GM18517 (cell line): Measurements from ENCODE around the gene ZNF234.
"Not testable (repeated sequence)": the region's sequence is repeated elsewhere in the genome, so short reads cannot be mapped to it uniquely, and the experiment has no call there.

Source experiments
- ATAC-seq: cut with Tn5 transposase; IDR thresholded peaks from one replicate; pipeline ENCODE4 v1.9.1; 2021; ENCODE audit warnings: mild to moderate bottlenecking, moderate library complexity; ENCODE audit not compliant: unreplicated experiment

ZNF234 gene

GRCh38 chr19:44180968-44181367, 39.6 kb downstream of the ZNF234 start:
- ATAC-seq: no peak

GRCh38 chr19:44182145-44182544, 40.8 kb downstream of the ZNF234 start:
- no peak for ATAC-seq

GRCh38 chr19:44190020-44190419, 48.7 kb downstream of the ZNF234 start:
- ATAC-seq: no peak

GRCh38 chr19:44192127-44192526, 50.8 kb downstream of the ZNF234 start:
- no peak for ATAC-seq

- ATAC-seq: no peak
These were observed 55.4 kb downstream of the ZNF234 start for GRCh38 chr19:44196772-44197171.

GRCh38 chr19:44202470-44202869, 61.1 kb downstream of the ZNF234 start:
- ATAC-seq: no peak

GRCh38 chr19:44202974-44203373, 61.6 kb downstream of the ZNF234 start:
- no peak for ATAC-seq

GRCh38 chr19:44203877-44204276, 62.5 kb downstream of the ZNF234 start:
- not testable (repeated sequence) for ATAC-seq

- ATAC-seq: no peak
These were observed 63.4 kb downstream of the ZNF234 start for GRCh38 chr19:44204772-44205171.

- peak; percentile 70 for ATAC-seq
These were observed 65.9 kb downstream of the ZNF234 start for GRCh38 chr19:44207126-44207803.
